GM19043 (cell line): Measurements from ENCODE around the gene TMC7.

Experiments used
- ATAC-seq: cut with Tn5 transposase; IDR thresholded peaks from one replicate; pipeline ENCODE4 v1.9.1; 2021; ENCODE audit warnings: low read depth; ENCODE audit not compliant: unreplicated experiment

Gene TMC7

DNA sequence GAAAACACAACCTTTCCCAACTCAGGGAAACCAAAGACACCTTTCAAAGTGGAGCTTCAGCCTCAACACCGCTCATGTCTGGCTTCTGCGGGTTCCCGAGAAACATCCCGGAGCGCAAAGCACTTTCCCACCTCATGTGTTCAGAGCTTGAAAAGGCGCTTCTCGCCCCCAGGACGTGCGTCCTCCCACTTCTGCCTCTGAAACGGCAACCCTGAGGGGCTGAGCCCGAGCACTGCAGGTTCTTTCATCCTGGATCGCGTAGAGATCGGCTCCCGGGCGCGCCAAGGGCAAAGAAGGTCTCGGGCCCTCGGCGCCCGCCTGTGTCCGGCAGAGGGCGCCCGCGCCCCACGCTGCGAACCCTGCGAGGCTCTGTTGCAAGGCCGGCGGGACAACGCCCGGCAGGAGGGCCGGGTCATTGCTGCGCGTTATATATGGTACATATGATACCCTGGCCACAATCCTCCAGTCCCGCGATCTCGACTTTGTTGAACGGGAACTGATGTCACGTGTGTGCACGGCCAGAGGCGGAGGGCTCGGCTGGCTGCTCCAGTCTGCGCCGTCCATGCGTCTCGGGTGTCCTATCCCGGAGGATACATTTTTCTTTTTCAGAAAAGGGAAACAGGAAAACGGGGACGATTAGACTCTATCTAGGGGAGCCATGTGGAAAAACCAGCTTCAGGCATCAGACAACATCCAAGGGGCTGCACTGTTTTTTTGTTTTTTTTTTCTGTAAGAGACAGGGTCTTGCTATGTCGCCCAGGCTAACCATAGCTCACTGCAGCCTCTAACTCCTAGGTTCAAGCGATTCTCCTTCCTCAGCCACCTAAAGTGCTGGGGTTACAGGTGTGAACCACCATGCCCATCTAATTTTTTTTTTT lies 102.8 kb downstream of the TMC7 start:
- peak; percentile 83 for ATAC-seq

DNA sequence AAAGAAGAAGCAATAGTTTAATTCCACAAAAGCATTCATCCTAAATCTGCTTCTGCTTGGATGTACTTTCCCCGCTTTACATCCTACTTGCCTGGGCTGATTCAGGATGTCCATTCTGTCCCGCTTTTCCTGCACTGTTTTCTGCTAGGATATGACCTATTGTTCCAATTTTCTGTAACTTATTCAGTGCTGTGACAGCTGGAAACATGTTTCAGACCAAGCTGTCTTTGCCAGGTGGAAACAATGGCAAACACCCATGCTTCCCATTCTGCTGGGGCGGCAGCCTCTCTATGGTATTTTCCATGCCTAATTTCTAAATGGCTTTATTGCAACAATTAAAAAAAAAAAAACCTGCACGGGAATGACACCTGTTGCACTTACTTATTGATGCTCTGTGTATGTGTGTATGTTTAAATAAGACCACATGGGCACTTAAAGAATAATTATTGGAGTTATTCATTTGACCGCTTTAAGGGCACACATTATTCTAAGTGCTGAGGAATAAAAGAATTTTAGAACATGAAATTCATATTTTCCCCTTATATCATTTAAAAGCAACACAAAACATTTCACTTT lies 104.7 kb downstream of the TMC7 start:
- ATAC-seq, result no peak

GRCh38 chr16:19089410-19089955 lies 105.7 kb downstream of the TMC7 start:
- ATAC-seq, result no peak

- no peak for ATAC-seq
Measured at GRCh38 chr16:19090916-19091315, 107.2 kb downstream of the TMC7 start.

- no peak for ATAC-seq
Measured at GRCh38 chr16:19092653-19093410, 109.1 kb downstream of the TMC7 start.

DNA sequence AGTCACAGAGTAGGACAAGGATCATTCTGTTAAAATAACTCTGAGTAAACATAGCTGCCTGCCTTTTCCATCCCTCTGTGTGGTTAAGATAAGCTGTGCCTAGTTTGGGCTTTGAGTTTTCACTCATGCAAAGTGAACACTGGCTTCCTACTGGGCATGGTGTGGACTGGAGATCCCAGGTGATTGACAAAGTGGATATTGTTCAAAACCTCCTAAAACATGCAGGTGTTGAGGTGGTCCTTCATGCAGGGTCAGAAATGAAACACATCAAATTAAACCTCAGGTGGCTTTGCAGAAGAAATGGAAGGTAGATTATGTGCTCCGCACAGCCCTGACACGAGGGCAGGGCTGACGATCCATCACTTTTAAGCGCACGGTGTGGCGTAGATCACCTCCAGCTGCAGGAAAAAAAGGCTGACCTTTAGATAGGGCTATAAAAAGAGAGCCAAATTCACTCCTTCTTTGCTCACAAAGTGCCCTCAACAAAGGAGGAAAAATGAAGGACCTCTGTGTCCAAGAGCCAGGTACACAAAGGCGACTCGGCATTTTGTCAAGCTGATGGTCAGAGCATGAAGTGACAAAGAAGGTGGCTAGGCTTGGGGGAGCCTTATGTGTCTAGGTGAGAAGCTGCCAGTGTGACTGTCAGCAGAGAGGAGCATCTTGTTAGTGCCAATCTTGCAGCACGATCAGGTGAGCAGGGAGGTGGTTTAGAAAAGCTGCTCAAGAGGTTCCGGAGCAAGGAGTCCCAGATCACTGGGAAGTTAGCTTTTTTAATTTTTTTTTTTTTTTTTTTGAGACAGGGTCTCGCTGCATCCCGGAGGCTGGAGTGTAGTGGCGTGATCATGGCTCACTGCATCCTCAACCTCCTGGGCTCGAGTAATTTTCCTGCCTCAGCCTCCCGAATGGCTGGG lies 110.2 kb downstream of the TMC7 start:
- ATAC-seq, result no peak

GRCh38 chr16:19094542-19095365 lies 111.0 kb downstream of the TMC7 start:
- no peak for ATAC-seq

- ATAC-seq, result no peak
Measured at GRCh38 chr16:19095654-19096053, 111.9 kb downstream of the TMC7 start.

GRCh38 chr16:19098173-19098572 lies 114.4 kb downstream of the TMC7 start:
- ATAC-seq, result no peak

GRCh38 chr16:19102187-19102872 lies 118.6 kb downstream of the TMC7 start:
- no peak for ATAC-seq

DNA sequence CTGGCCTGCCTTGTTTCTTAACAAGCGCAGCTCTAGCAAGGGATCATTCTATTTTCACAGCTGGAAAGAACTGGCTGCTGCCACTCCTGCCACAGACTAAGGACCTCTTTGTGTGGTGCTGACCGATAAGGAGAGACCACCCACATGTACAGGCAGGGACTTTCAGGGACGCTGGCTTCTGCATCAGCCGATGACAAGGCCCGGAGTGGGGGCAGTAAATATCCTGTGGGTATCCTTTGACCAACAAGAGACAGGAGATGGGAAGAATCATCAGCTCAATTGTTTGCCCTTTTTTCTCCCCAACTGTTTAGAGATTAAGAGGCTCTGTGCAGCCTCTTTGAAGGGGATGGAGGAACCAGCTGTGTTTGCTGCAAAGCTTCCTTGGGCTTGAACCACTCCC lies 120.9 kb downstream of the TMC7 start:
- no peak for ATAC-seq

GRCh38 chr16:19105131-19105530 lies 121.4 kb downstream of the TMC7 start:
- no peak for ATAC-seq

GRCh38 chr16:19105891-19106624 lies 122.3 kb downstream of the TMC7 start:
- no peak for ATAC-seq

- ATAC-seq, result no peak
Measured at GRCh38 chr16:19106625-19107020, 122.9 kb downstream of the TMC7 start.

DNA sequence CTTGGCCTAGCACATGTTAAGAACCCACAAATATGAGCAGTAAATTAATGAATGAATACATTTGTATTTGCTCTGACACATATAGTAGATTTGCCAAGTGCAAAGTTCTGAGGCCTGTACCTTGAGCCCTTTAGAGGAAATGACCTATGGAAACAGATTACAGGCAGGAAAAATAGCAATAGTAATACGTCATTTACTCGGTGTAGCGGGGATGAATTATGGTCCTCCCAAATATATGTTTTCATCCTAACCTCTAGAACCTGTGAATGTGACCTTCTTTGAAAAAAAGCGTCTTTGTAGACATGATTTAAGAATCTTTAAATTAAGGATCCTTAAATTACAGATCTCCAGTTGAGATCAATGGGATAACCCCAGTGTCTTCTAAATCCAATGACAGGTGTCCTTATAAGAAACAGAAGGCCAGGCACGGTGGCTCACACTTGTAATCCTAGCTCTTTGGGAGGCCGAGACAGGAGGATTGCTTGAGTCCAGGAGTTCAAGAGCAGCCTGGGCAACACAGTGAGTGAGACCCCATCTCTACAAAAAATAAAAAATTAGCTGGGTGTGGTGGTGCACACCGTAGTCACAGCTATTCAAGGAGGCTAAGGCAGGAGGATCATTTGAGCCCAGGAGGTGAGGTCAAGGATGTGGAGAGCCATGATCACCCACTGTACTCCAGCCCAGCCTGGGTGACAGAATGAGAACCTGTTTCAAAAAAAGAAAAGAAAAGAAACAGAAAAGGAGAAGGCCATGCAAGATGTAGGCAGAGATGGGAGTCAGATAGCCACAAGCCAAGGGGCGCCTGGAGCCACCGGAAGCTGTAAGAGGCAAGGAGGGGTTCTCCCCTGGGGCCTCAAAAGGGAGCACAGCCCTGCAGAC lies 124.9 kb downstream of the TMC7 start:
- no peak for ATAC-seq

GRCh38 chr16:19109288-19109664 lies 125.5 kb downstream of the TMC7 start:
- no peak for ATAC-seq
